Central memory CD8-positive, alpha-beta T cell (primary cell): ENCODE results near the gene APOA5.

Experiments
- ATAC-seq: fragments of 150-1000 bp; cut with Tn5 transposase; replicated peaks from 2 replicates; pipeline ENCODE4 v1.10.0; 2022; ENCODE audit warnings: mild to moderate bottlenecking, moderate FRiP score, moderate number of reproducible peaks; ENCODE audit not compliant: poor library complexity, severe bottlenecking; ENCODE audit errors: extremely low read depth
- DNase-seq, 2 donors: peaks; one replicate each; pipeline ENCODE4 v3.0.0; 2021; ENCODE audit warnings: low spot score in 2 of 2
- H3K27ac Mint-ChIP-seq: one replicate; pipeline ENCODE4 v1.8.0; 2022; ENCODE audit warnings: low read depth, mild to moderate bottlenecking, moderate library complexity, mixed read lengths
- H3K27me3 Mint-ChIP-seq: one replicate; pipeline ENCODE4 v1.8.0; 2022; ENCODE audit warnings: mixed read lengths
- H3K36me3 Mint-ChIP-seq: one replicate; pipeline ENCODE4 v1.8.0; 2022; ENCODE audit warnings: mild to moderate bottlenecking, moderate library complexity, mixed read lengths; ENCODE audit not compliant: insufficient read depth
- H3K4me1 Mint-ChIP-seq: one replicate; pipeline ENCODE4 v1.8.0; 2022; ENCODE audit warnings: mixed read lengths
- H3K4me3 Mint-ChIP-seq: one replicate; pipeline ENCODE4 v1.8.0; 2022; ENCODE audit warnings: mild to moderate bottlenecking, moderate library complexity, mixed read lengths
- H3K9me3 Mint-ChIP-seq: one replicate; pipeline ENCODE4 v1.8.0; 2022; ENCODE audit warnings: mixed read lengths

Gene APOA5

DNA sequence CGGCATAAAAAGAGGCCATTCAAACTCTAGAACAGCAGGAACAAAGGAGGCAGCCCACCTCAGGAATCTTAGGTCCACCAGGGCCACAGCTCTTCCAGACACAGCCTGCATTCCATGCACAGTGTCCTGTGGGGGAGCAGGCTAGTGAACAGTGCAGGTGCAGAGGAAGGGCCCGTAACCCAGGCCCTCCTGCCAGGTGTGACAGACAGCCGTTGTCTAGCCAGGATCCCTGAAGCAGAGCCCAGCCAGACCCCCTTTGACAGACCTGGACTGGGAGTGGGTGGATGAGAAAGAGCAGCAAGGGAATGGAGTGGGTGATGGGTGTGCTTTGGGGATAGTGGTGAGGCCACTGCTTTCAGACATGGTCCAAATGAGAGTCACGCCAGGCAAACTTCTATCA is 2.7 kb downstream of the APOA5 start:
- Mint-ChIP-seq H3K4me1 (peaks cover 36% of the 10 kb centered on the region), H3K27ac (peak overlapping the region; percentile 93), H3K9me3 (no peaks in the 10 kb centered on the region), H3K36me3 (peaks cover 21% of the 10 kb centered on the region), H3K27me3 (no peaks in the 10 kb centered on the region), H3K4me3 (no peak overlapping the region)
- DNase-seq (no peak), ATAC-seq (no peak)

DNA sequence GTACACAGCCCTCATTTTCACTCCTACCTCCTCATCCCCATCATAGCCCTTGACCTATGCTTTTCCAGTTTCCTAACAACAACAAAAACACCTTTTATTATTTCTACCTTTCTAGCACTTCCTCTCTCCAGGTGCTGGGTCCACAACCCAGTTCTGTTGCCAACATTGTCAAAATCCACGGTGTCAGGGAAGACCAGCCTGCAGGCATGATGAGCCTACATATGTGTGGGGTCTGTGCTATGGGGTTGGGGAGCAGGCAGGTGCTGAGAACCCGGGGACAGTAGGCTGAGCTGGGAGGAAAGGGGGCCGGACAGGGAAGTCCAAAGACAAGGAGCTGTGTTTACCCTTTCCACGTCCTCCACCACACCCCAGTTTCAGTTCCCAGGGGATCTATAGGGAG is 3.1 kb downstream of the APOA5 start:
- Mint-ChIP-seq H3K27me3 (no peaks in the 10 kb centered on the region), H3K4me1 (peaks cover 36% of the 10 kb centered on the region), H3K9me3 (no peaks in the 10 kb centered on the region), H3K36me3 (peaks cover 24% of the 10 kb centered on the region), H3K27ac (peak overlapping the region; percentile 93), H3K4me3 (peak overlapping the region; percentile 78)
- DNase-seq (no peak), ATAC-seq (no peak)

- DNase-seq (peak; percentile 79 to 82), ATAC-seq (peak; percentile 92)
- Mint-ChIP-seq H3K27me3 (no peaks in the 10 kb centered on the region), H3K9me3 (no peaks in the 10 kb centered on the region), H3K4me1 (peaks cover 42% of the 10 kb centered on the region), H3K4me3 (peak within 1 kb of the TSS; percentile 78), H3K27ac (peak within 1 kb of the TSS; percentile 93), H3K36me3 (peaks cover 30% of the 10 kb centered on the region)
These were observed 3.7 kb downstream of the APOA5 start, which contains the start of gene ZPR1 for GRCh38 chr11:116787786-116788486. Gene ZPR1, minus strand, starts transcription at chr11:116788023. Its CDS starts 33 bp downstream, at chr11:116787990.

DNA sequence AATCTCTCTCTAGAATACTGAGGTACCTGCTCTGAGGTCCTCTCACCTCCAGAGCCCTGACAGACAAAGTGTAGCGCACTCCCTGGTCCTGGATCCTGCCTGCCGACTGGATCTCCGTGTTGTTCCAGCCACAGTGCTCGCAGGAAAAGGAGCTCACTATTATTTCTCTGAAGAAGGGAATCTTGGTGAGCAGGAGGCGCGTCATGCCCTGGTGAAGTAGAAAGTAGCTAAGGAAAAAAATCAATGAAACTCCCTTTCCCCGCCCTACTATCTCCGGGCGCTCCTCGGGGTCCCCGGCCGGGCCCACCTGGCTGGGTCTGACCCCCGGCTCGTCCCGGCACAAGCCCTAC is 4.3 kb downstream of the APOA5 start:
- Mint-ChIP-seq H3K27ac (peak overlapping the region; percentile 93), H3K4me1 (peaks cover 47% of the 10 kb centered on the region), H3K9me3 (no peaks in the 10 kb centered on the region), H3K27me3 (no peaks in the 10 kb centered on the region), H3K4me3 (peak overlapping the region; percentile 78), H3K36me3 (peaks cover 34% of the 10 kb centered on the region)
- ATAC-seq (no peak), DNase-seq (no peak)

DNA sequence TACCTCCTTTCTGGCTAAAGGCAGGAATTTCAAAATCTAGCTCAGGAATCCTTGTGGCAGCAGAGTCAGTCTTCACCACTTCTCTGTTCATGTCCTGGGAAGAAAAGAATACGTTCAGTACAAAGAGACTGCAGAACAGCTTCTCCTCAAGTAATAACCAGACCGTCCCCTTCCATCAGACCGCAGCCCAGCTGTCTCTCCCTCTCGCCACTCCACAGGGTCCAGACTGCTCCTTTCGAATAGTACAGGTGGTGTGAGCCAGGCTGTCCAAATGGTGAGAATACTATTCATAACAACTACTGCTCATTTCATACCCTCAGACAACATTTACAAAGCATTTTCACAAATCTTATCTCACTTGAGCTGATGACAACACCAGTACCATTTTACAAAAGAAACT is 4.7 kb downstream of the APOA5 start:
- H3K4me3 Mint-ChIP-seq, result peak overlapping the region; percentile 78

GRCh38 chr11:116786326-116786725 is 5.4 kb downstream of the APOA5 start:
- Mint-ChIP-seq H3K27ac (no peak overlapping the region), H3K27me3 (no peaks in the 10 kb centered on the region), H3K4me3 (peak overlapping the region; percentile 78), H3K4me1 (peaks cover 54% of the 10 kb centered on the region), H3K36me3 (peaks cover 43% of the 10 kb centered on the region), H3K9me3 (no peaks in the 10 kb centered on the region)
- DNase-seq, result no peak
- no peak for ATAC-seq

More for the DNA sequence above, 4.7 kb downstream of the APOA5 start:
- DNase-seq (no peak), ATAC-seq (no peak)
- Mint-ChIP-seq H3K36me3 (peaks cover 37% of the 10 kb centered on the region), H3K27me3 (no peaks in the 10 kb centered on the region), H3K27ac (peak overlapping the region; percentile 73), H3K4me1 (peaks cover 51% of the 10 kb centered on the region), H3K9me3 (no peaks in the 10 kb centered on the region)

DNA sequence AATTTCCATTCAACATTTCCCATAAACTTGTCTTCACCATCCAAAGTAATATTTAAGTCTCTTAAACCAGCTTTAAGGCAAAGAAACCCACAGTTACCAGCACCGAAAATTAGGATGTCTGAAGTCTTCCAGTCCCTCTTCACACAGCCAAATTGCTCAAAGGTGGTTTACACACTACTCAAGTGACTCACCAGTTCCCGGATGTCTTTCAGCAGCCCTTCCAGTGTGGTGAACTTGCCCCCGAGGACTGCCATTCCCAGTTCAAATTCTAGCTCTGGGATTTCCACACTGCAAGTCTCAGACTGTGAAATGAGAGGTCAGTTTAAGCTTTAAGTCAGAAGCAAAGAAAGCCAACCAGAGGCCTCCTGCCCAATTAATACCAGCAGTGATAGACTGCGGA is 9.0 kb downstream of the APOA5 start:
- ATAC-seq, result no peak

DNA sequence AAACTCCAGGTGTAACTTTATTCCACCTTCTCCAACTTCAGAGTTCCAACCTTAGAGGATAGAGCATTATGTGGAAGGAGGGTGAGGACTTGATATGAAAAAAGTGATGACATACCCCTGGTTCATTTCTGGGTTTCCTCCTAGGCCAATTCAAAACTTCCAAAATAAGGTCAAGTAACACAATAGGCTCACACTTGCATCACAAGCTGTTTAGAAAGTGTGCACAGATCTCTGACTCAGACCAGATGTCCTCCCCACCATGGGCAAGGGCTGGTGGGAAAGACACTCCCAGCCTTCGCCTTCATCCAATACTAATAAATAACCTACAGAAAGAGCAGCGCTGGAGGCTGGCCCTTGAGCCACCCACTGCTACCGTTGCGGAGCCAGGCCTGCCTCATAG is 13.1 kb downstream of the APOA5 start:
- Mint-ChIP-seq H3K4me1 (peaks cover 27% of the 10 kb centered on the region), H3K27me3 (no peaks in the 10 kb centered on the region), H3K9me3 (no peaks in the 10 kb centered on the region), H3K4me3 (no peak overlapping the region), H3K36me3 (peaks cover 63% of the 10 kb centered on the region), H3K27ac (no peak overlapping the region)
- ATAC-seq, result no peak
- no peak for DNase-seq

More for the DNA sequence above, 9.0 kb downstream of the APOA5 start:
- Mint-ChIP-seq H3K4me1 (peaks cover 46% of the 10 kb centered on the region), H3K4me3 (no peak overlapping the region), H3K36me3 (peaks cover 66% of the 10 kb centered on the region), H3K9me3 (no peaks in the 10 kb centered on the region), H3K27me3 (no peaks in the 10 kb centered on the region), H3K27ac (peak overlapping the region; percentile 16)
- DNase-seq, result no peak

GRCh38 chr11:116777056-116777455 is 14.6 kb downstream of the APOA5 start:
- H3K36me3 Mint-ChIP-seq, result peaks cover 65% of the 10 kb centered on the region
- no peaks in the 10 kb centered on the region for H3K9me3 Mint-ChIP-seq
- H3K4me1 Mint-ChIP-seq, result peaks cover 23% of the 10 kb centered on the region
- no peak for ATAC-seq
- no peaks in the 10 kb centered on the region for H3K27me3 Mint-ChIP-seq
- peak overlapping the region; percentile 25 for H3K27ac Mint-ChIP-seq
- no peak overlapping the region for H3K4me3 Mint-ChIP-seq
- DNase-seq, result no peak

- Mint-ChIP-seq H3K36me3 (peaks cover 60% of the 10 kb centered on the region), H3K27ac (peak overlapping the region; percentile 25), H3K9me3 (no peaks in the 10 kb centered on the region), H3K27me3 (no peaks in the 10 kb centered on the region), H3K4me1 (peaks cover 25% of the 10 kb centered on the region), H3K4me3 (no peak overlapping the region)
- DNase-seq (no peak), ATAC-seq (no peak)
These were observed 15.1 kb downstream of the APOA5 start for GRCh38 chr11:116776522-116776984.

- Mint-ChIP-seq H3K4me1 (peaks cover 25% of the 10 kb centered on the region), H3K36me3 (peaks cover 54% of the 10 kb centered on the region), H3K9me3 (no peaks in the 10 kb centered on the region), H3K27ac (no peak overlapping the region), H3K4me3 (no peak overlapping the region), H3K27me3 (no peaks in the 10 kb centered on the region)
- DNase-seq, result no peak
- ATAC-seq, result no peak
These were observed 15.7 kb downstream of the APOA5 start for GRCh38 chr11:116775975-116776374.

GRCh38 chr11:116774661-116775060 is 17.0 kb downstream of the APOA5 start:
- ATAC-seq (no peak), DNase-seq (no peak)
- H3K36me3 Mint-ChIP-seq, result peaks cover 48% of the 10 kb centered on the region
- H3K27me3 Mint-ChIP-seq, result no peaks in the 10 kb centered on the region
- H3K4me1 Mint-ChIP-seq, result peaks cover 27% of the 10 kb centered on the region
- no peak overlapping the region for H3K4me3 Mint-ChIP-seq
- H3K27ac Mint-ChIP-seq, result peak overlapping the region; percentile 23
- H3K9me3 Mint-ChIP-seq, result no peaks in the 10 kb centered on the region
